Fibroblast of villous mesenchyme (primary cell): Measurements from ENCODE around the gene TOP2B. TPM values are rescaled to one million over a fixed set of nuclear protein-coding genes. Genes with fewer than 3 reads are reported as not detected.
A peak's percentile ranks its signal among the peaks of the same experiment; 100 is the strongest.

Source experiments
- DNase-seq: peaks from one replicate; pipeline ENCODE4 v3.0.0-alpha.2; 2010; ENCODE audit warnings: low read depth
- H3K4me3 ChIP-seq: 2 replicates; pipeline ENCODE4 v1.5.1; 2011; ENCODE audit warnings: low read depth, mild to moderate bottlenecking, low read length
- CTCF ChIP-seq: IDR thresholded peaks from 2 replicates; pipeline ENCODE4 v1.5.1; 2012; ENCODE audit warnings: low read depth, mild to moderate bottlenecking, low read length; ENCODE audit not compliant: insufficient read depth
- total RNA-seq: library from RNA; depleted of rRNA; stranded (reverse); fragments of >200 nt; gene quantifications from 2 replicates; pipeline ENCODE4 v1.2.3, GENCODE V29; 2012

Gene TOP2B
- total RNA-seq, 1 donor = 88.5 TPM

DNA sequence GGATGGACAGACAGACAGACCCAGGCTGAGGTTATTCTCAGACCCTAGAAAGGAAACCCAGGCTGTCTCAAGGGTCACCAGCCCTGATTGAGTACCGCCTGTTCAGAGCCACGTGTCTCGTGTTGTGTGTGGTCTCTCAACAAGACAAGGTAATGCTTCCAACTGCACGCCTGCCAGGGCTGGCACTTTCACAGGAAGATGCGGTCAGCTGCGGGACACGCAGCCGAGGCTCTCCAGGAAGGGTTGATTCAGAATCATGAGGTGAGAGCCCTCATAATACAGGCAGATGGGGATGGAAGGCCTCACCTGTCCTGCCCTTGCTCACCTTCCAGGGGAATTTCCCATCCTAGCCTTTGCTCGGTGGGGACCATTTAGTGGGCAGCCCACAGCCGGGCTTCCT lies 81.4 kb downstream of the TOP2B start:
- no peak for DNase-seq
- TF ChIP-seq CTCF = no peak
- no peak overlapping the region for H3K4me3 ChIP-seq

DNA sequence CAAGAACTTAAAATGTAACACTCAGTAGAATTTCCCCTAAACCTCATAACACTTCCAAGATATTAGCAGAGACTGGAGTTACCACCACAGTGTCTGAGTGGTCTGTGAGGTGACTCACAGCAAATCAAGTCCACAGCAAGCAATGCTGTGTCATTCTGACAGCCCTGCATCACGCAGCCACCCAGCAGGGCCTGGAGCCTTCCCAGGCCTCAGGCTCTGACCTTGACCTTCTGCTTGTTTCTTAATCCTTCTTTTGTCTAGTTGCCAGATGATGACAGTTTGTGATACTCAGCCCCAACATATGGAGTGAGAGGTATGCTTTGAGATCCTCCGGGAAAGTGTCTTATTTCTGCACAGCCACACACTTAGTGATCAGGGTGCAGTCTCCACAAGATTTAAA lies 82.5 kb downstream of the TOP2B start:
- no peak overlapping the region for H3K4me3 ChIP-seq
- TF ChIP-seq CTCF = no peak
- DNase-seq = peak; percentile 73

GRCh38 chr3:25581823-25582222 lies 82.9 kb downstream of the TOP2B start:
- TF ChIP-seq CTCF = no peak
- H3K4me3 ChIP-seq = no peak overlapping the region
- DNase-seq = no peak

DNA sequence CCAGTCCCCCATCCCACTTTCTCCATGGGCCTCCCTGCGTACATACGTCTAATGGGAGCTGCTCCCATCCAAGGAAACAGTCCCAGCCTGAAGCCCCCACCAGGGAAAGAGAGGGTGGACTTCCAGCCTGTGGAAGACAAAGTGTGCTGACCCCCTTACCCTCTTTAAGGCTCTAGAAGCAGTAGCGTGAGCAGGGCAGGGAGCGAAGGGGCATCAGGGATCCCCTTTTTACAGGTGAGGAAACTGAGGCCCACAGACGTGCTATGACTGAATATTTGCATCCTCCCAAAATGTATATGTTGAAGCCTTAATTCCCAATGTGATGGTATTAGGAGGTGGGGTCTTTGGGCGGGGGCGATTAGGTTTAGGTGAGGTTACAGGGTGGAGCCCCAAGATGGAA lies 83.4 kb downstream of the TOP2B start:
- no peak for DNase-seq
- no peak for TF ChIP-seq CTCF
- H3K4me3 ChIP-seq = no peak overlapping the region

- no peak for TF ChIP-seq CTCF
- H3K4me3 ChIP-seq = no peak overlapping the region
- DNase-seq = no peak
These were observed 84.2 kb downstream of the TOP2B start for GRCh38 chr3:25580534-25580933.

DNA sequence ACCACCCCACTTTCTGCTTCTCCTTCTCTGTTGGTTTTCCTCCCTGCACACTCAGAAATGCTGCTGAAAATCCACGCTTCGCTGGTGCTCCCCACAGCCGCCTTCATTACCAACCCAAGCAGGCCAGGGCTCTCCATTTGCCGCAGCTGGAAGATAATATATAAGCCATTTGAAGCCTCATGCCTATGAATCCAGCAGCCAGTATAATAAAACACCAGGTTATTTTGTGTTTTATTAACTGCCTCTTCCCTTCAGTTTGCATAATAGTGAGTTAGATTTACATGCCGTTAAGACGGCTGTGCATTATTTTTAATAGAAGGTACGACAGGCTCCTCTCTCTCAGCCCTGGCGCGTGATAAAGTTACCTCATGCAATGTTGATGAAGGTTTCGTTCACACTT lies 86.6 kb downstream of the TOP2B start:
- DNase-seq = no peak
- TF ChIP-seq CTCF = no peak
- H3K4me3 ChIP-seq = no peak overlapping the region

DNA sequence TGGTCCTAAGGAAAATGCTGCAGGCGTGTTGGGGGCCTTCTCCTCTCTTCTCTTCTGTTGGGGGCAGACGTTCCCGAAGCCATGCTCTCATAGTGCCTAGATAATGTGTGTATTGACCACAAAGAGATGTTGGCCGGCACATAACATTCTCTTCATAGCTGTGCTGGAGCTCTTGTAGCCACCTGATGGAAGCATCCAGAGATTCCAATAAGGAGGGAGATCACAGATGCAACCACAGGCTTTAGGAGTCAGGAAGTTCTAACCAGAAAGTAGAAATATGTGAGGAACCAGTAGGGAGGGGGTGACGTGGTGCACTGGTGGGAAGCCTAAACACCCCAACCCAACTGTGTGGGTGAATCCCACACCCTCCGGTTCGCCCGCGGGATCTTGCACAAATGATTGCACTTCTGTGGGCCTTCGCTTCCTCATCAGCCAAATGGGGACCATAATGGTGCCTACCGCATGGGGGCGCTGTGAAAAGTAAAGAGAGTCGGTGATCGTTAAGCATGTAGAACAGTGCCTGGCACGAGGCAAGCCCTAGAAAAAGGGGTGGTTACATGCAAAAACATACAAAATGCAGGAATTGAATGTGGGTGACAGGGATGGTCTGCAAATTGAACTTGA lies 87.8 kb downstream of the TOP2B start:
- no peak overlapping the region for H3K4me3 ChIP-seq
- no peak for TF ChIP-seq CTCF
- DNase-seq = no peak
